Endothelial cell of umbilical vein (primary cell): ENCODE results near the gene CCM2.

ENCODE experiments used
- JUN ChIP-seq: IDR thresholded peaks from 2 replicates; pipeline ENCODE4 v1.6.1; 2011; ENCODE audit warnings: borderline replicate concordance, low read depth; ENCODE audit not compliant: insufficient read length, insufficient read depth
- POLR2A ChIP-seq: IDR thresholded peaks from 2 replicates; pipeline ENCODE4 v1.6.1; 2012; ENCODE audit warnings: low read depth, mild to moderate bottlenecking, control low read depth, low read length
- TF ChIP-seq, protein P1 (sequence below), 2 donors: IDR thresholded peaks; 1 replicate in 1 of 2; 2 replicates in 1 of 2; pipeline ENCODE4 v1.5.1; 2011; ENCODE audit warnings: low read length in 2 of 2, mild to moderate bottlenecking in 2 of 2, moderate library complexity in 2 of 2, control low read depth in 1 of 2, inconsistent platforms in 1 of 2, low read depth in 1 of 2; ENCODE audit not compliant: insufficient read depth in 1 of 2; ENCODE audit errors: extremely low read depth in 1 of 2

DNA sequence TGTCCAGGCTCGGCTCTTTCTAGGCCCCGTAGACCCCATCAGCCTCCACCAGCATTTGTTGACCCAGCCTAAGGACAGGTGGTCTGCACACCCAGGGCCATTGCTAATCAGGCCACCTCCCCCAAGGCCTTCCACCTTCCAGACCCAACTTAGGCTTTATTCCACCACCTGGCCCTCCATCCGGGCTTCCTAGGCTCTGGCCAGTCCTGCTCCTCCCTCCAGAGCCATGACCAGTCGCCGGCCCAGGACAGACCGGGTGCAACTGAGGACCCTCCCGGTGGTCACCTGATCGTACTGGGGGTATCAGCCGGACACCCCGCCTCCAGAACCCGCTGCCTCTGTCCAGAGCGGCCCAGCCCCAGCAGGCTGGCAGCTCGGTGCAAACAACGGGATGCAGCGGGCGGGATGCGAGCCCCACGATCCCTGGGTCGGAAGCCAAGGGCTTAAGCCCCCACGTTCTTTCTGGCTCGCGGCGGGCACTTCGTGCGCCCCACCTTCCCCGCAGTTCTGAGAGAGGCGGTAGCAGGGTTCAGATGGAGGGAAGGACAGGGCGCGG lies 88.2 kb downstream of the CCM2 start:
- TF ChIP-seq JUN (no peak), POLR2A (no peak)
- TF ChIP-seq, protein P1, sequence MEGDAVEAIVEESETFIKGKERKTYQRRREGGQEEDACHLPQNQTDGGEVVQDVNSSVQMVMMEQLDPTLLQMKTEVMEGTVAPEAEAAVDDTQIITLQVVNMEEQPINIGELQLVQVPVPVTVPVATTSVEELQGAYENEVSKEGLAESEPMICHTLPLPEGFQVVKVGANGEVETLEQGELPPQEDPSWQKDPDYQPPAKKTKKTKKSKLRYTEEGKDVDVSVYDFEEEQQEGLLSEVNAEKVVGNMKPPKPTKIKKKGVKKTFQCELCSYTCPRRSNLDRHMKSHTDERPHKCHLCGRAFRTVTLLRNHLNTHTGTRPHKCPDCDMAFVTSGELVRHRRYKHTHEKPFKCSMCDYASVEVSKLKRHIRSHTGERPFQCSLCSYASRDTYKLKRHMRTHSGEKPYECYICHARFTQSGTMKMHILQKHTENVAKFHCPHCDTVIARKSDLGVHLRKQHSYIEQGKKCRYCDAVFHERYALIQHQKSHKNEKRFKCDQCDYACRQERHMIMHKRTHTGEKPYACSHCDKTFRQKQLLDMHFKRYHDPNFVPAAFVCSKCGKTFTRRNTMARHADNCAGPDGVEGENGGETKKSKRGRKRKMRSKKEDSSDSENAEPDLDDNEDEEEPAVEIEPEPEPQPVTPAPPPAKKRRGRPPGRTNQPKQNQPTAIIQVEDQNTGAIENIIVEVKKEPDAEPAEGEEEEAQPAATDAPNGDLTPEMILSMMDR (IDR thresholded peaks at IDR 0.05; ENCODE audit: extremely low read depth in 1 of 2, insufficient read depth in 1 of 2, low read depth in 1 of 2, low read length in 2 of 2) = no peak
